HCT116 (cell line): Measurements from ENCODE around the gene RAB3B. TPM values are rescaled to one million over a fixed set of nuclear protein-coding genes. Genes with fewer than 3 reads are reported as not detected.
"Not testable (repeated sequence)": the region's sequence is repeated elsewhere in the genome, so short reads cannot be mapped to it uniquely, and the experiment has no call there.

ENCODE experiments used
- ATAC-seq: fragments of 200-7000 bp; cut with Tn5 transposase; 2 replicates; pipeline ENCODE4 v1.9.1; 2020; ENCODE audit warnings: mild to moderate bottlenecking, moderate library complexity
- BruUV-seq: library from RNA; stranded (reverse); fragments of 400-500 nt; replicated peaks from 2 replicates; lab custom pipeline; 2021; lab: Mats Ljungman, UMichigan
- CTCF ChIA-PET: fragments of 300-600 bp; sonication (Branson Sonifier 250); formaldehyde crosslinking; loops from one replicate; lab custom pipeline; 2021; ENCODE audit warnings: antibody characterized with exemption; lab: Charles Lee
- POLR2A ChIA-PET: fragments of 300-600, 350-600 bp; sonication (Branson Sonifier 250); formaldehyde crosslinking; loops from one replicate; lab custom pipeline; 2021; ENCODE audit warnings: antibody characterized with exemption; lab: Charles Lee
- RAD21 ChIA-PET, 2 experiments: fragments of 300-600 bp; sonication (Branson Sonifier 250); formaldehyde crosslinking; loops; one replicate each; lab custom pipeline; 2023; ENCODE audit warnings: low total read pairs in 2 of 2; ENCODE audit not compliant: uncharacterized antibody in 2 of 2, unreplicated experiment in 2 of 2, low non-redundant PET in 1 of 2; lab: Charles Lee
- DNase-seq: peaks from one replicate; pipeline ENCODE4 v3.0.0-alpha.2; 2010; ENCODE audit warnings: low read depth, low spot score
- H2AFZ ChIP-seq: fragments of 200-600 bp; shearing (Covaris generic), sonication (generic); 2 replicates; pipeline ENCODE4 v1.6.1; 2017; ENCODE audit warnings: low read depth, mixed run types, mixed read lengths, antibody characterized with exemption, low read length; ENCODE audit not compliant: poor library complexity, severe bottlenecking
- H3K27ac ChIP-seq: 2 replicates; pipeline ENCODE4 v1.5.1; 2012; ENCODE audit warnings: low read depth, low read length
- H3K27me3 ChIP-seq: fragments of 200-600 bp; sonication (generic); 2 replicates; pipeline ENCODE4 v1.6.1; 2016; ENCODE audit warnings: mixed run types, low read length, mixed read lengths; ENCODE audit not compliant: insufficient read depth
- H3K36me3 ChIP-seq, 2 experiments: fragments of 200-500 bp in 1 of 2; fragments of 200-600 bp in 1 of 2; sonication (Bioruptor generic) in 1 of 2; sonication (generic) in 1 of 2; 2 replicates each; pipeline versions ENCODE4 v1.5.1 to v1.6.1; 2014 to 2016; ENCODE audit warnings: low read length in 2 of 2, inconsistent platforms in 1 of 2, mixed read lengths in 1 of 2, mixed run types in 1 of 2; ENCODE audit not compliant: insufficient read depth in 2 of 2, control insufficient read depth in 1 of 2
- H3K4me1 ChIP-seq, 2 experiments: fragments of 200-600 bp in 1 of 2; sonication (generic) in 1 of 2; 2 replicates each; pipeline versions ENCODE4 v1.5.1 to v1.6.1; 2012 to 2017; ENCODE audit warnings: low read length in 2 of 2, inconsistent platforms in 1 of 2, mild to moderate bottlenecking in 1 of 2, mixed read lengths in 1 of 2, mixed run types in 1 of 2, moderate library complexity in 1 of 2; ENCODE audit not compliant: insufficient read depth in 2 of 2, control insufficient read depth in 1 of 2
- H3K4me2 ChIP-seq: fragments of 200-600 bp; sonication (generic); 2 replicates; pipeline ENCODE4 v1.6.1; 2017; ENCODE audit warnings: mixed run types, low read length, mixed read lengths
- H3K4me3 ChIP-seq, 2 experiments: fragments of 200-600 bp in 1 of 2; sonication (generic) in 1 of 2; replicated peaks in 1 of 2; 2 replicates each; pipeline ENCODE4 v1.5.1; 2011 to 2016; ENCODE audit warnings: low read length in 2 of 2, control low read depth in 1 of 2, low read depth in 1 of 2, mild to moderate bottlenecking in 1 of 2, mixed read lengths in 1 of 2, mixed run types in 1 of 2
- H3K79me2 ChIP-seq: fragments of 200-600 bp; sonication (generic); 2 replicates; pipeline ENCODE4 v1.6.1; 2017; ENCODE audit warnings: mild to moderate bottlenecking, mixed run types, low read length, moderate library complexity, mixed read lengths; ENCODE audit not compliant: insufficient read depth
- H3K9ac ChIP-seq: fragments of 200-600 bp; sonication (generic); 2 replicates; pipeline ENCODE4 v1.6.1; 2016; ENCODE audit warnings: low read length, mixed read lengths
- H3K9me2 ChIP-seq: fragments of 200-600 bp; sonication (generic), shearing (Covaris generic); 2 replicates; pipeline ENCODE4 v1.6.1; 2017; ENCODE audit warnings: mixed run types, mild to moderate bottlenecking, moderate library complexity; ENCODE audit not compliant: insufficient read depth
- H3K9me3 ChIP-seq, 2 experiments: fragments of 200-500 bp in 1 of 2; fragments of 200-600 bp in 1 of 2; sonication (Bioruptor generic) in 1 of 2; sonication (generic) in 1 of 2; 2 replicates each; pipeline ENCODE4 v1.6.1; 2014 to 2017; ENCODE audit warnings: low read length in 2 of 2, mixed read lengths in 2 of 2, inconsistent platforms in 1 of 2, low read depth in 1 of 2, mild to moderate bottlenecking in 1 of 2, mixed run types in 1 of 2, moderate library complexity in 1 of 2; ENCODE audit not compliant: control insufficient read depth in 1 of 2, insufficient read depth in 1 of 2
- H4K20me1 ChIP-seq: fragments of 200-600 bp; sonication (generic), shearing (Covaris generic); 2 replicates; pipeline ENCODE4 v1.6.1; 2017; ENCODE audit warnings: mixed run types, mild to moderate bottlenecking, moderate library complexity; ENCODE audit not compliant: insufficient read depth
- CEBPB ChIP-seq: IDR thresholded peaks from 2 replicates; pipeline ENCODE4 v1.6.1; 2012; ENCODE audit warnings: low read depth
- EGR1 ChIP-seq: IDR thresholded peaks from 2 replicates; pipeline ENCODE4 v1.6.1; 2012; ENCODE audit warnings: low read depth
- ELF1 ChIP-seq: IDR thresholded peaks from 2 replicates; pipeline ENCODE4 v1.6.1; 2012; ENCODE audit warnings: low read depth, borderline replicate concordance
- EZH2 ChIP-seq: fragments of 200-600 bp; sonication (generic); IDR thresholded peaks from 2 replicates; pipeline ENCODE4 v1.6.1; 2017; ENCODE audit warnings: antibody characterized with exemption, mixed run types
- EZH2phosphoT487 ChIP-seq: fragments of 200-600 bp; IDR thresholded peaks from 2 replicates; pipeline ENCODE4 v1.6.1; 2018; ENCODE audit warnings: antibody characterized with exemption, borderline replicate concordance
- MAX ChIP-seq: IDR thresholded peaks from 2 replicates; pipeline ENCODE4 v1.6.1; 2012
- RAD21 ChIP-seq: IDR thresholded peaks from 2 replicates; pipeline ENCODE4 v1.6.1; 2012; ENCODE audit warnings: low read depth, mild to moderate bottlenecking
- SP1 ChIP-seq: IDR thresholded peaks from 2 replicates; pipeline ENCODE4 v1.6.1; 2012; ENCODE audit warnings: low read depth
- SRF ChIP-seq: IDR thresholded peaks from 2 replicates; pipeline ENCODE4 v1.6.1; 2012; ENCODE audit warnings: low read depth
- YY1 ChIP-seq: IDR thresholded peaks from 2 replicates; pipeline ENCODE4 v1.6.1; 2011; ENCODE audit warnings: low read length, low read depth, moderate library complexity, mild to moderate bottlenecking; ENCODE audit not compliant: insufficient replicate concordance; ENCODE audit errors: extremely low read depth
- intact Hi-C: fragments of 100-400 bp; cut with micrococcal nuclease; formaldehyde crosslinking; loops from 2 replicates; pipeline ENCODE4 v1.10.0; 2022
- total RNA-seq: library from RNA; stranded (reverse); gene quantifications from one replicate; pipeline ENCODE4 v1.2.1, GENCODE V29; 2021; ENCODE audit not compliant: unreplicated experiment

RAB3B gene
- total RNA-seq, 1 experiment from 2014 or later = 15.1 TPM

GRCh38 chr1:51969038-51969705 is 21.3 kb downstream of the RAB3B start:
- ATAC-seq = no peak
- no peak for DNase-seq
- Histone ChIP-seq H3K9me2 (no peaks in the 10 kb centered on the region), H3K9me3 (no peaks in the 10 kb centered on the region), H2AFZ (no peak overlapping the region), H3K4me1 (peaks cover 16 to 48% of the 10 kb centered on the region in 2 experiments), H3K9ac (no peak overlapping the region), H3K79me2 (no peaks in the 10 kb centered on the region), H3K27me3 (no peaks in the 10 kb centered on the region), H3K36me3 (peaks cover 0 to 9% of the 10 kb centered on the region in 2 experiments; a peak in 1 of 4 replicates), H3K27ac (no peak overlapping the region; the same call in 1 of the 2 replicates), H3K4me2 (peak overlapping the region; percentile 10; the same call in 1 of the 2 replicates), H3K4me3 (no peak overlapping the region), H4K20me1 (no peaks in the 10 kb centered on the region)
- RAD21 ChIA-PET = no interaction called here
- intact Hi-C loops = no loop called here
- no TSS peak for BruUV-seq
- POLR2A ChIA-PET = interaction anchor here (1.2 kb wide), 1 partner anchor 92 kb away, joined by 4 read pairs; no protein-coding TSS in a partner anchor
- TF ChIP-seq CEBPB = no peak
- no peak for TF ChIP-seq SRF
- TF ChIP-seq RAD21 = no peak
- TF ChIP-seq EZH2 = no peak
- TF ChIP-seq EZH2phosphoT487 = no peak
- no peak for TF ChIP-seq MAX
- no peak for TF ChIP-seq ELF1
- no peak for TF ChIP-seq SP1
- TF ChIP-seq YY1 = no peak
- CTCF ChIA-PET = no interaction called here

- Histone ChIP-seq H4K20me1 (no peaks in the 10 kb centered on the region), H3K27ac (no peak overlapping the region), H3K36me3 (0 out of 4 replicates have a peak, but pooled peaks cover 0 to 8% of the 10 kb centered on the region in 2 experiments), H3K4me1 (peaks cover 14 to 42% of the 10 kb centered on the region in 2 experiments), H3K27me3 (no peaks in the 10 kb centered on the region), H3K9ac (no peak overlapping the region), H3K4me3 (no peak overlapping the region), H3K9me2 (no peaks in the 10 kb centered on the region), H3K4me2 (peak overlapping the region; percentile 10; the same call in 1 of the 2 replicates), H3K9me3 (no peaks in the 10 kb centered on the region), H2AFZ (no peak overlapping the region), H3K79me2 (no peaks in the 10 kb centered on the region)
- no TSS peak for BruUV-seq
- DNase-seq = no peak
- no peak for ATAC-seq
- POLR2A ChIA-PET = no interaction called here
- RAD21 ChIA-PET = no interaction called here
- no peak for TF ChIP-seq EGR1
- intact Hi-C loops = no loop called here
- CTCF ChIA-PET = no interaction called here
These were observed 21.9 kb downstream of the RAB3B start for GRCh38 chr1:51968632-51969031.

GRCh38 chr1:51967213-51967791 is 23.2 kb downstream of the RAB3B start:
- CTCF ChIA-PET, H3K9me2 ChIP-seq, POLR2A ChIA-PET, H3K4me2 ChIP-seq, H3K9me3 ChIP-seq, H4K20me1 ChIP-seq, H2AFZ ChIP-seq, ATAC-seq, H3K9ac ChIP-seq, H3K36me3 ChIP-seq, H3K27me3 ChIP-seq, RAD21 ChIA-PET, H3K4me3 ChIP-seq, intact Hi-C loops, BruUV-seq, DNase-seq, H3K79me2 ChIP-seq, H3K27ac ChIP-seq: not testable (repeated sequence)
- H3K4me1 ChIP-seq = peaks cover 7 to 33% of the 10 kb centered on the region in 2 experiments; a peak in 3 of 4 replicates
